H1 (cell line): Measurements from ENCODE around the gene MAPRE2. TPM values are rescaled to one million over a fixed set of nuclear protein-coding genes. Genes with fewer than 3 reads are reported as not detected.

Source experiments
- CTCF ChIA-PET: fragments of 300-600 bp; sonication (Branson Sonifier 250); formaldehyde crosslinking; loops from one replicate; lab custom pipeline; 2021; ENCODE audit not compliant: partially characterized antibody; lab: Charles Lee
- POLR2A ChIA-PET: fragments of 300-600 bp; sonication (Branson Sonifier 250); formaldehyde crosslinking; loops from one replicate; lab custom pipeline; 2021; ENCODE audit warnings: inconsistent platforms; ENCODE audit not compliant: partially characterized antibody; lab: Charles Lee
- DNase-seq, 2 experiments: peaks; one replicate each; pipeline versions ENCODE4 v3.0.0 to v3.0.0-alpha.2; 2010 to 2022; ENCODE audit warnings: low spot score in 2 of 2, low read depth in 1 of 2, mixed read lengths in 1 of 2
- FAIRE-seq: peaks from 2 replicates; lab custom pipeline; 2011; peaks lifted over from hg19 to GRCh38; lab: Jason Lieb, UNC
- H2AFZ ChIP-seq: 2 replicates; pipeline ENCODE4 v1.8.1; 2012; ENCODE audit warnings: low read length, inconsistent platforms
- H2AK5ac ChIP-seq: 2 replicates; pipeline ENCODE4 v1.6.1; 2013; ENCODE audit warnings: low read depth, low read length
- H2BK120ac ChIP-seq: replicated peaks from 2 replicates; pipeline ENCODE3; 2013; ENCODE audit warnings: low read depth, low read length, inconsistent platforms
- H2BK12ac ChIP-seq: 2 replicates; pipeline ENCODE4 v1.6.1; 2013; ENCODE audit warnings: low read depth, low read length
- H2BK15ac ChIP-seq: 2 replicates; pipeline ENCODE4 v1.6.1; 2013; ENCODE audit warnings: low read length
- H2BK20ac ChIP-seq: 2 replicates; pipeline ENCODE4 v1.6.1; 2013; ENCODE audit warnings: low read length
- H2BK5ac ChIP-seq: 2 replicates; pipeline ENCODE4 v1.6.1; 2013; ENCODE audit warnings: low read depth, low read length
- H3K14ac ChIP-seq: 2 replicates; pipeline ENCODE4 v1.6.1; 2013; ENCODE audit warnings: inconsistent platforms; ENCODE audit not compliant: insufficient read length
- H3K18ac ChIP-seq: 2 replicates; pipeline ENCODE4 v1.6.1; 2013; ENCODE audit warnings: low read length; ENCODE audit errors: extremely low read depth
- H3K23ac ChIP-seq: 2 replicates; pipeline ENCODE4 v1.6.1; 2013; ENCODE audit warnings: inconsistent platforms; ENCODE audit not compliant: insufficient read length
- H3K23me2 ChIP-seq: 2 replicates; pipeline ENCODE4 v1.6.1; 2013; ENCODE audit warnings: low read depth, low read length
- H3K27ac ChIP-seq: 2 replicates; pipeline ENCODE4 v1.6.1; 2011; ENCODE audit warnings: low read depth, low read length, inconsistent platforms
- H3K27me3 ChIP-seq, 4 experiments: replicated peaks in 1 of 4; 1 replicate in 1 of 4; 2 replicates in 3 of 4; pipeline versions ENCODE4 v1.6.1 to v1.8.1; 2011 to 2013; ENCODE audit warnings: low read length in 3 of 4, mild to moderate bottlenecking in 3 of 4, inconsistent platforms in 2 of 4, mixed read lengths in 2 of 4, moderate library complexity in 1 of 4; ENCODE audit not compliant: control insufficient read depth in 3 of 4, insufficient read depth in 3 of 4; ENCODE audit errors: extremely low read depth in 1 of 4
- H3K36me3 ChIP-seq, 4 experiments: 2 replicates each; pipeline versions ENCODE4 v1.6.1 to v1.8.1; 2011 to 2013; ENCODE audit warnings: mild to moderate bottlenecking in 4 of 4, low read length in 3 of 4, moderate library complexity in 2 of 4, control low read depth in 1 of 4, inconsistent platforms in 1 of 4; ENCODE audit not compliant: insufficient read depth in 4 of 4, control insufficient read depth in 2 of 4
- H3K4ac ChIP-seq: replicated peaks from 2 replicates; pipeline ENCODE3; 2013; ENCODE audit warnings: low read length, low read depth, mixed read lengths, inconsistent platforms; ENCODE audit not compliant: insufficient read length
- H3K4me1 ChIP-seq, 4 experiments: replicated peaks in 1 of 4; 1 replicate in 1 of 4; 2 replicates in 3 of 4; pipeline versions ENCODE4 v1.6.1 to v1.8.1; 2011 to 2013; ENCODE audit warnings: low read length in 3 of 4, inconsistent platforms in 2 of 4, mixed read lengths in 1 of 4; ENCODE audit not compliant: insufficient read depth in 4 of 4, control insufficient read depth in 3 of 4
- H3K4me2 ChIP-seq, 2 experiments: 2 replicates each; pipeline versions ENCODE4 v1.6.1 to v1.8.1; 2011 to 2013; ENCODE audit warnings: low read depth in 2 of 2, low read length in 2 of 2, control low read depth in 1 of 2, inconsistent platforms in 1 of 2, mild to moderate bottlenecking in 1 of 2; ENCODE audit not compliant: insufficient read depth in 1 of 2
- H3K4me3 ChIP-seq, 4 experiments: fragments of 200-600, 300-600 bp in 1 of 4; sonication (generic), shearing (Covaris generic), sonication (Bioruptor Twin) in 1 of 4; 2 replicates each; pipeline versions ENCODE4 v1.5.1 to v1.8.1; 2011 to 2016; ENCODE audit warnings: low read length in 4 of 4, low read depth in 3 of 4, control low read depth in 2 of 4, inconsistent platforms in 2 of 4, mild to moderate bottlenecking in 2 of 4, mixed read lengths in 1 of 4, moderate library complexity in 1 of 4; ENCODE audit not compliant: insufficient read depth in 2 of 4; ENCODE audit errors: extremely low read depth in 1 of 4
- H3K56ac ChIP-seq: replicated peaks from 2 replicates; pipeline ENCODE3; 2013; ENCODE audit warnings: low read depth, mild to moderate bottlenecking, mixed read lengths, low read length, inconsistent platforms; ENCODE audit not compliant: insufficient read length
- H3K79me1 ChIP-seq: 2 replicates; pipeline ENCODE4 v1.6.1; 2013; ENCODE audit warnings: low read depth, low read length, control low read depth
- H3K79me2 ChIP-seq, 2 experiments: 2 replicates each; pipeline versions ENCODE4 v1.6.1 to v1.8.1; 2012 to 2013; ENCODE audit warnings: low read length in 2 of 2, mild to moderate bottlenecking in 2 of 2, inconsistent platforms in 1 of 2; ENCODE audit not compliant: insufficient read depth in 2 of 2, control insufficient read depth in 1 of 2
- H3K9ac ChIP-seq, 4 experiments: replicated peaks in 1 of 4; 1 replicate in 1 of 4; 2 replicates in 3 of 4; pipeline versions ENCODE4 v1.6.1 to v1.8.1; 2011 to 2013; ENCODE audit warnings: low read depth in 3 of 4, low read length in 3 of 4, control low read depth in 2 of 4, mild to moderate bottlenecking in 2 of 4, moderate library complexity in 2 of 4, inconsistent platforms in 1 of 4; ENCODE audit errors: extremely low read depth in 1 of 4
- H3K9me3 ChIP-seq, 2 experiments: 2 replicates each; pipeline versions ENCODE4 v1.6.1 to v1.8.1; 2012 to 2013; ENCODE audit warnings: mild to moderate bottlenecking in 2 of 2, moderate library complexity in 2 of 2, control low read depth in 1 of 2, inconsistent platforms in 1 of 2, low read depth in 1 of 2, low read length in 1 of 2, mixed read lengths in 1 of 2; ENCODE audit not compliant: insufficient read depth in 2 of 2
- H4K20me1 ChIP-seq, 2 experiments: replicated peaks in 1 of 2; 2 replicates each; pipeline versions ENCODE3 to v1.8.1; 2011 to 2013; ENCODE audit warnings: inconsistent platforms in 2 of 2, low read length in 2 of 2, mild to moderate bottlenecking in 1 of 2; ENCODE audit not compliant: insufficient read depth in 2 of 2, control insufficient read depth in 1 of 2
- H4K5ac ChIP-seq: 2 replicates; pipeline ENCODE4 v1.6.1; 2013; ENCODE audit warnings: low read length, low read depth, mixed read lengths, inconsistent platforms; ENCODE audit not compliant: insufficient read length
- H4K8ac ChIP-seq: 2 replicates; pipeline ENCODE4 v1.8.0; 2013; ENCODE audit warnings: mild to moderate bottlenecking, moderate library complexity, low read length, inconsistent platforms; ENCODE audit not compliant: insufficient read depth; ENCODE audit errors: extremely low read depth
- H4K91ac ChIP-seq: replicated peaks from 2 replicates; pipeline ENCODE3; 2013; ENCODE audit warnings: low read length, mixed read lengths, inconsistent platforms; ENCODE audit not compliant: insufficient read length
- NANOG ChIP-seq: IDR thresholded peaks from 2 replicates; pipeline ENCODE4 v1.6.1; 2011; ENCODE audit warnings: low read length, low read depth, mild to moderate bottlenecking, inconsistent platforms; ENCODE audit not compliant: insufficient read depth, poor library complexity, severe bottlenecking
- PHF8 ChIP-seq: fragments of 200-600 bp; sonication (generic); conservative IDR thresholded peaks from 2 replicates; pipeline ENCODE4 v1.7.1; 2012; ENCODE audit warnings: low read depth, mild to moderate bottlenecking, inconsistent platforms, low read length, moderate library complexity
- SP4 ChIP-seq: IDR thresholded peaks from 2 replicates; pipeline ENCODE4 v1.6.1; 2012; ENCODE audit warnings: low read length, inconsistent platforms
- WGBS, 2 experiments: shearing (Covaris generic) in 1 of 2; methylation state at CpG; one replicate each; pipeline versions ENCODE4 v1.1.6 to v1.1.7; 2013 to 2015; ENCODE audit warnings: low lambda C conversion rate in 2 of 2, mixed read lengths in 2 of 2, inconsistent platforms in 1 of 2, low coverage in 1 of 2, missing lambda C conversion rate in 1 of 2; ENCODE audit not compliant: insufficient replicate concordance in 2 of 2, insufficient coverage in 1 of 2, insufficient read length in 1 of 2; ENCODE audit errors: extremely low coverage in 1 of 2, missing lambda C conversion rate in 1 of 2; 5-methylcytosine and 5-hydroxymethylcytosine counted together
- polyA plus RNA-seq, 7 experiments: library from polyadenylated mRNA; depleted of rRNA in 3 of 7; stranded (reverse) in 5 of 7; unstranded in 2 of 7; fragments of >200 nt in 5 of 7; fragments of 200-250 nt in 2 of 7; gene quantifications; 1 replicate in 5 of 7; 2 replicates in 1 of 7; 4 replicates in 1 of 7; pipeline versions ENCODE4 v1.2.1 to v1.2.3, GENCODE V29; 2011 to 2013; ENCODE audit warnings: missing spikeins in 2 of 7, mixed read lengths in 2 of 7
- total RNA-seq: library from RNA; stranded (reverse); fragmentation: NEBNext Ultra II Directional; extraction: Animal tissue kit (Norgen Biotek cat#: 25700); gene quantifications from 2 replicates; pipeline ENCODE4 v1.2.1, GENCODE V29; 2021
- TF ChIP-seq, protein P1 (sequence below), 3 experiments: IDR thresholded peaks; 1 replicate in 2 of 3; 2 replicates in 1 of 3; pipeline versions ENCODE4 v1.5.1 to v1.6.1; 2011; ENCODE audit warnings: low read length in 3 of 3, mild to moderate bottlenecking in 3 of 3, inconsistent platforms in 2 of 3, low read depth in 1 of 3, moderate library complexity in 1 of 3; ENCODE audit not compliant: insufficient read depth in 1 of 3; ENCODE audit errors: control extremely low read depth in 1 of 3

Gene MAPRE2
- total and polyA plus RNA-seq, 2 of the 8 experiments (the other 6 are each of a cell fraction or from before 2014, with no cell fraction given): 32.6 to 33.1 TPM

DNA sequence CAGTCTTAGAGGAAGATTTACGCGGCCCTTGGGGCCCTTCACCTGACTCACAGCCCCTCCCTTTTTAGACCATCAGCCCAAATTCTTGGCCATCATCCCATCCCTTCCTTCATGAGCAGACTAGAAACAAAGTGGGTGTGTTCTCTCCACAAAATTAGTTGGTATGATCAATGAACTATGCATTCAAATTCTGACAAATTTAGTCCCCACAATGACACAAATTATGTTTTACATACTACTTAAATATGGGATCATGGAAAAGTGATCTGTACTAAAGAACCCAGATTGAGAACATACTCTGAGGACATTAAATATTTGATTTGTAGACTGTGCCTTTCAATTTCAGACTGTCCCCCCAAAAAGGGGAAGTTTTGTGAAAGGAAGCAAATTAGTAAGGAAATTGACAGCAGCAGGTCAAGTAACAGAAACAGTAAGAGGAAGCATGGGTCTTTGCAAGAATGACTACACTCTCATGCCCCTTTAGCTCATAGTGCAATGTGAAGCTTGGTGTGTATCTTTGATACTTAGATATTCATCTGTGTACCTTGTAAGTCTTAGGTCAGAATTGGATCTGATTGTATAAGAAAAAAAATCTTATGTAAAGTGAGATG lies 2.2 kb upstream of the MAPRE2 start:
- Histone ChIP-seq H4K20me1 (peaks cover 0 to 2% of the 10 kb centered on the region in 2 experiments), H3K27ac (no peak overlapping the region)

More for the DNA sequence above, 2.2 kb upstream of the MAPRE2 start:
- DNase-seq (no peak), FAIRE-seq (no peak)
- H3K14ac ChIP-seq: no peak overlapping the region
- H3K23me2 ChIP-seq: peaks cover 11% of the 10 kb centered on the region; the same call in 1 of the 2 replicates
- H3K18ac ChIP-seq: no peak overlapping the region
- 85% methylated on average over 2 of the region's 2 CpGs; no CpG with 5 or more reads in 1 of the 2 experiments for WGBS, 2 experiments
- H3K9me3 ChIP-seq: no peaks in the 10 kb centered on the region
- no peaks in the 10 kb centered on the region for H3K79me1 ChIP-seq
- H3K36me3 ChIP-seq: no peaks in the 10 kb centered on the region
- no peak overlapping the region for H3K23ac ChIP-seq
- ChIA-PET CTCF (interaction anchor here (0.8 to 2.2 kb wide), 5 partner anchors 12 to 151 kb away, joined by 3 to 11 read pairs (median 5); no protein-coding TSS in a partner anchor), POLR2A (no interaction called here)
- no peak overlapping the region for H2BK5ac ChIP-seq
- H3K4me3 ChIP-seq: no peak overlapping the region
- no peak overlapping the region for H2BK15ac ChIP-seq
- H2BK120ac ChIP-seq: no peak overlapping the region
- H3K4ac ChIP-seq: no peak overlapping the region
- peaks cover 0 to 4% (median 3%) of the 10 kb centered on the region in 4 experiments; a peak in 3 of 7 replicates for H3K4me1 ChIP-seq
- H4K8ac ChIP-seq: no peak overlapping the region
- no peak overlapping the region for H2AK5ac ChIP-seq
- no peak overlapping the region for H2AFZ ChIP-seq
- H4K91ac ChIP-seq: no peak overlapping the region
- TF ChIP-seq PHF8 (no peak), NANOG (no peak), SP4 (no peak)
- TF ChIP-seq, protein P1, sequence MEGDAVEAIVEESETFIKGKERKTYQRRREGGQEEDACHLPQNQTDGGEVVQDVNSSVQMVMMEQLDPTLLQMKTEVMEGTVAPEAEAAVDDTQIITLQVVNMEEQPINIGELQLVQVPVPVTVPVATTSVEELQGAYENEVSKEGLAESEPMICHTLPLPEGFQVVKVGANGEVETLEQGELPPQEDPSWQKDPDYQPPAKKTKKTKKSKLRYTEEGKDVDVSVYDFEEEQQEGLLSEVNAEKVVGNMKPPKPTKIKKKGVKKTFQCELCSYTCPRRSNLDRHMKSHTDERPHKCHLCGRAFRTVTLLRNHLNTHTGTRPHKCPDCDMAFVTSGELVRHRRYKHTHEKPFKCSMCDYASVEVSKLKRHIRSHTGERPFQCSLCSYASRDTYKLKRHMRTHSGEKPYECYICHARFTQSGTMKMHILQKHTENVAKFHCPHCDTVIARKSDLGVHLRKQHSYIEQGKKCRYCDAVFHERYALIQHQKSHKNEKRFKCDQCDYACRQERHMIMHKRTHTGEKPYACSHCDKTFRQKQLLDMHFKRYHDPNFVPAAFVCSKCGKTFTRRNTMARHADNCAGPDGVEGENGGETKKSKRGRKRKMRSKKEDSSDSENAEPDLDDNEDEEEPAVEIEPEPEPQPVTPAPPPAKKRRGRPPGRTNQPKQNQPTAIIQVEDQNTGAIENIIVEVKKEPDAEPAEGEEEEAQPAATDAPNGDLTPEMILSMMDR (IDR thresholded peaks at IDR 0.05; ENCODE audit: control extremely low read depth in 1 of 3, insufficient read depth in 1 of 3, low read depth in 1 of 3, low read length in 3 of 3): no peak
- no peak overlapping the region for H3K56ac ChIP-seq
- no peak overlapping the region for H2BK12ac ChIP-seq
- no peak overlapping the region for H2BK20ac ChIP-seq
- H3K79me2 ChIP-seq: peaks cover 0 to 16% of the 10 kb centered on the region in 2 experiments; a peak in 2 of 4 replicates
- H4K5ac ChIP-seq: no peak overlapping the region
- H3K27me3 ChIP-seq: no peaks in the 10 kb centered on the region
- no peak overlapping the region for H3K4me2 ChIP-seq
- H3K9ac ChIP-seq: no peak overlapping the region
